T-helper 2 cell (primary cell): ENCODE results near the gene FAM120A.

ENCODE experiments used
- DNase-seq, 5 experiments: peaks; one replicate each; pipeline versions ENCODE4 v3.0.0 to v3.0.0-alpha.2; 2012 to 2022

The FAM120A gene

DNA sequence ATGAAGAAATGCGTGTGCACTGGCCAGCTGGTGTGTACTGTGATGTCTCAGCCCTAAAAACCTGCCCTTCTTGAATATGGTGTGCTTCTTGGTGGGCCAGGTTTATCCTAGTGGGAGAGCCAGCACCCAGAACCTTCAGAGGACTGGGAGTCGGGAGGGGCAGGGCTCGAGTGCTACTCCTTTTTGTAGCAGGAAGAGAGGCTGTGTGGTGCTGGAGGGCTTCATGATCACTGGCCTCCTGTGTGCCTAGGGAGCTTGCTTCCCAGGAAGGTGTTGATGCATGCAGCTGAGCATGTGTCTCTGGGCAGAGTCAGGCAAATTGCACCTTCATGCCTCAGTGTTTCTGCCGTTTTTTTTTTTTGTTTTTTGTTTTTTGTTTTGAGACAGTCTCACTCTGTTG is 144.9 kb downstream of the FAM120A start:
- DNase-seq: no peak

DNA sequence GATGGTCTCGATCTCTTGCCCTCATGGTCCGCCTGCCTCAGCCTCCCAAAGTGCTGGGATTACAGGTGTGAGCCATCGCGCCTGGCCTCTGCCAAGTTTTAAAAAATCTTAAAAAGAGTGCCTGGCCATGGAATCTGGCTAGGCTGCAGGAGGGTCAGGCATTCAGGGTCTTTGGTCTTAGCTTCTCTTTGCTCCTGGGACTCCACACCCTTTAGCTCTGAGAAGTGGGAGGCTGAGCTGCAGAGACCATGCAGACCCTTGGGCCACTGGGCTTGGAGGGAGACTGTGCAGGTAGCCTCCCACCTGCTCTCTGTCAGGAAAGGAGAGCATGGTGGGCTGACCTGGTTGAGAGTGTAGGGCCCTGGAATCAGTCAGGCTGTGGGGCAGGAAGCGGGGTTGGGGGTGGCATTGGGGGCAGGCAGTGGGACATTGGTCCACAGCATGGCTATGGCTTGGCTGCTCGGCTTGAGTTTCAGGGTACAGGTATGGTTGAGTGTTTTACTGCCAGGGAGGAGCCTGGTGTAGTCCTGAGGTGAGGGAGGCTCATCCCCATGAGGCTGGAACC is 145.7 kb downstream of the FAM120A start:
- no peak for DNase-seq

- no peak for DNase-seq
Measured at GRCh38 chr9:93597871-93598646, 146.6 kb downstream of the FAM120A start.

GRCh38 chr9:93598647-93599241 is 147.3 kb downstream of the FAM120A start:
- peak in 1 of 5 experiments; percentile 48 for DNase-seq

DNA sequence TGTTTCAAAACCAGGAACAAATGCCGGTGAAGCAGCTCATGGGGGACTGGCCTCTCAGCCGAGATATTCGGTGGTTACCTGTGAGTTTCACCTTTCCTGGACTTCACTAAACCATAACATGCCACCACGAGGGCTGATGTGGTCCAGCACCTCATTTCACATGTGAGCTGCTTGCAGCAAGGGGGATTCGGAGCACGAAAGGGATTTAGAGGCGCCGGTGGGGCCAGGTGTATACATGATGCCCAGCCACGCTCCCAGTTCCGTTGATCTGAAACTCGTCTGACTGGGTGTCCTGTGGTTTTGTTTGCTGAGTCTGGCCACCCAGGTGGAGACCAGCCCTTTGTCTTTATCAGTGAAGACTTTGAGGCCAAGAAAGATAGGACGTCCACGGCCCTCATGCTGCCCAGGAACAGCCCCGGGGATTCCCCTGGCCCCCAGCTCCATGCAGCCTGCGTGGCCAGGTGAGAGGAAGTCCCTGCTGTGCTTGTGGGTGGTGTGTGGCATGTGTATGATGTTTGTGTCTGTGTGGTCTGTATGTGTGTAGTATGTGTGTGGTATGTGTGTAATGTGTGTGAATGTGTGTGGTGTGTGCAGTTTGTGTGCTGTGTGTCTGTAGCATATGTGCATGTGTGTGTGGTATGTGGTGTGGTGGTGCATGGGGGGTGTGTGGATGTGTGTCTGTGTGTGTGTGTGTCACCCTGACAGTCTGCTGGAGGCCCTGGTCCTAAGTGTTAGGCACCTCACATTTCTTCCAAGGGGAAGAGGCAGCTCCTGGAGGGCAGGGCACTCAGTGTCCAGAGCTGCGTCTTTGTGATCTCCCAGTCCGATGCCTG is 148.3 kb downstream of the FAM120A start:
- DNase-seq: peak in 1 of 5 experiments; percentile 42

GRCh38 chr9:93600504-93600903 is 149.0 kb downstream of the FAM120A start:
- DNase-seq: peak in 1 of 5 experiments; percentile 56

DNA sequence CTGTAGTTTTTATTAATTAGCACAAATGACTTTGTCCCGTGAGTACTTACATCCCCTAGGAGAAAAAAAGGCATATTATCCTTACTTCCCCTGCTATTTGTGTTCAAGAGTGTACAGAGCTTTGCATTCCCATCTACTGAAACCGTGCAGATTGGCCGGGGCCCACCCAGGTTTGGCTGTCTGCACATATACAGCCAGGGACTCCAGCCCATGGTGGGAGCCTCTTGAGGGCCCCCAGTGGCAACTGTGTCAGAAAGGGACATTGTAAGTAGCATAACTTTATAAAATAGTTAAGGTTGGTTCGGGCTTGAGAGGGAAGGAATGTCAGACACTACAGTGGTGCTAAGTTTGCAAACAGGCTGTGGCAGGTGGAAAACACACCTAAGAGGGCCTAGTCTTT is 149.6 kb downstream of the FAM120A start:
- no peak for DNase-seq

DNA sequence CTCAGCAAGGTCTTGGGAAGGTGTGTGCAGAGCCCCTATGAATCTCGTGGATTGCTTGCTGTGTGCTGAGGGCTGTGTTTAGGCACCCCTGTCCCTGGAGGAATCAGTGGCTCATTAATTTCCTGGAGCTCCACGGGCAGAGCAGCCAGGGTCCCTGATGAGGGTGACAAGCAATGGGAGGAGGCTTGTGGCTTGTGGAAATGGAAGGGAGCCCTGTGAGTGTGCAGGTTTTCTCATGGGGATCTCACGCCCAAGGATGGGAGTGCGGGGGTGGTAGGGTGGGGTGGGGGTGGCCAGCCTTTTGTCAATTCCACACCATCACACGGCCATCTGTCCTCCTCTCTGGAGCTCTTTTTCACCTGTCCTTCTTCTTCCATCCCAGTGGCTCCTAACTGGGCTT is 150.2 kb downstream of the FAM120A start:
- no peak for DNase-seq

DNA sequence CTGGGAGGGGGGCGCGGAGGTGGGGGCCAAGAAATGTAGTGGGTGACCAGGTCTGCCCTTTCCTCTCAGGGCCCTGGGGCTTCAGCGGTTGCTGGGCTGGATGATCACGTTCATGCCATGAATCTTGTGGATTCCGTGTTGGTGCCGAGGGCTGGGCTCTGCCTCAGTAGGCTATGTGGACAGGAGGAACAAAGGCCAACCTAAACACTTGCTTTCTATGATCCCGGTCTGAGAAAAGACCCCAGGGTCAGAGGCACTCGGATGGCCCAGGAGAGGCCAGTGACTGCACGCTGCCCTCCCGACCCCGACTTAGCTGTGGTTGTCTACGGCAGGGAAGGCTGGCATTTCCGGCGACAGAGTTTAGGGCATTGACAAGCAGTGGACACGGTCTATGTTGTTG is 151.5 kb downstream of the FAM120A start:
- DNase-seq: no peak

GRCh38 chr9:93603906-93604326 is 152.4 kb downstream of the FAM120A start:
- no peak for DNase-seq

GRCh38 chr9:93606187-93606586 is 154.7 kb downstream of the FAM120A start:
- no peak for DNase-seq

GRCh38 chr9:93610206-93610605 is 158.7 kb downstream of the FAM120A start:
- no peak for DNase-seq

DNA sequence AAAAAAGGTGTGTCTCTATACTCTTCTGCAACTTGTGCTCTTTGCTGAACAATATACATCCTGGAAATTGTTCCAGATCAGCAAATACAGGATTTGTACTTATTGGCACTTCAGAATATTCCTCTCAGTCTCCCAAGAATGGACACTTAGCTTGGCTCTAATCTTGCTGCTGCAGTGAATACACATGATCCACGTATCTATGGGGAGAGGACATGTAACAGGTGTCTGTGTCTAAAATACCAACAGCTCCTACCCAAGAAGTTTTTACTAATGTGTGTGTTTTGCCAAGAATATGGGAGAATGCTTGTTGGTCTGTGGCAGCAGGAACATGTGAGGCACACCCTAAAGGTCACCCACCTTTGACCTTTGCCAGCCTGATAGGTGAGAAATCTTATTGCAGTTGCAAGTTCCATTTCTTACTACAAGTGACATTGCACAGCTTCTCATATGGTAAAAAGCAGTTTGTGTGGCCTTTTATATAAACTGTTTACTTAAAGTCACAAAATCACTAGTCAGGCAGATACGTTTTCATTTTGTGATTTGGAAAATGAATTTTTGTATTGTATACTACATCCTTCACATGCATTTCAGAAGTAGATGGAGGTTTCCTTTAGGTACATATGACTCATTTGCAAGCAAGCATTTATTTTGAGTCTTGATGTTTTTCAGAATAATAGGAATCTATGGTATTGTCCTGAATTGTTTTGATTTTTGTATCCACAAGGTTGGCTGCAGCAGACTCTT is 160.7 kb downstream of the FAM120A start:
- DNase-seq: peak in 1 of 5 experiments; percentile 56

- peak in 1 of 5 experiments; percentile 30 for DNase-seq
Measured at GRCh38 chr9:93612796-93613154, 161.3 kb downstream of the FAM120A start.

DNA sequence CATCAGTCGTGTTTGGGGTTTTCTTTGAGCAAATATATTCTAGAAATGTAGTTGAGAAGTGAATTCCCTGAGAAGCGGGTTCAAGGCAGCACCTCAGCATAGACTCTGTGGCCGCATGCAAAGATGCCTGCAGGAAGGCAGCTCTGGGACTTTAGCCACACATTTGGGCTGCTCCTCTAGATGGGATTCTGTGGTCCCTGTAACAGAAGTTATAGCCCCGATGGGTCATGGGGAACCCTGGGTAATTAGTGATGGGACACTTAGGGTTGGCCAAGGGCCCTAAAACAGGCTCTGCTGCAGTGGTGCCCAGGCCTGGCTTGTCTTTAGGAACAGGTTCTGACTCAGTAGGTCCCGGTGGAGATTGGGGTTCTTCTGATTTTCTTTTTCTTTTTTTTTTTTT is 161.7 kb downstream of the FAM120A start:
- no peak for DNase-seq

GRCh38 chr9:93613791-93614190 is 162.3 kb downstream of the FAM120A start:
- no peak for DNase-seq

DNA sequence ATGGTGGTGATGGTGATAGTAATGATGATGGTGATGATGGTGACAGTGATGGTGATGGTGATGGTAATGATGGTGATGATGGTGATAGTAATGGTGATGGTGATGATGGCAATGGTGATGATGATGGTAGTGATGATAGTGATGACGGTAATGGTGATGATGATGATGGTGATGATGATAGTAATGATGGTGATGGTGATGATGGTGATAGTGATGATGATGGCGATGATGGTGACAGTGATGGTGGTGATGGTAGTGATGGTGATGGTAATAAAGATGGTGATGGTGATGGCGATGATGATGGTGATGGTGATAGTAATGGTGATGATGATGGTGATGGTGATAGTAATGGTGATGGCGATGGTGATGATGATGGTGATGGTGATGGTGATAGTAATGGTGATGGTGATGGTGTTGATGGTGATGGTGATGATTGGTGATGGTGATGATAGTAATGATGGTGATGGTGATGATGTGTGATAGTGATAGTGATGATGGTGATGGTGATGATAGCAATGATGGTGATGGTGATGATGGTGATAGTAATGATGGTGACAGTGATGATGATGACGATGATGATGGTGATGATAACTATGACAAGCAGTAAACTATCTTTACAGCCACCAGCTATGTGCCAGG is 163.5 kb downstream of the FAM120A start:
- DNase-seq: no peak
